Activated CD8-positive, alpha-beta memory T cell treated with anti-CD3 and anti-CD28 coated beads for 36 hours (primary cell): ENCODE data around the gene NBEA. TPM values are rescaled to one million over a fixed set of nuclear protein-coding genes. Genes with fewer than 3 reads are reported as not detected.

Source experiments
- CTCF ChIA-PET: fragments of 350-600 bp; sonication (Branson Sonifier 250); formaldehyde crosslinking; loops from one replicate; lab custom pipeline; 2021; ENCODE audit warnings: antibody characterized with exemption; lab: Charles Lee
- POLR2A ChIA-PET: fragments of 350-600 bp; sonication (Branson Sonifier 250); formaldehyde crosslinking; loops from one replicate; lab custom pipeline; 2021; ENCODE audit warnings: antibody characterized with exemption; lab: Charles Lee
- total RNA-seq, 2 experiments: library from RNA; stranded (reverse); gene quantifications; one replicate each; pipeline ENCODE4 v1.2.3, GENCODE V29; 2021

Gene NBEA
- total RNA-seq, 2 experiments from 2014 or later, result 0.15 to 0.23 TPM

- POLR2A ChIA-PET, result no interaction called here
- CTCF ChIA-PET, result no interaction called here
Observed at GRCh38 chr13:35514801-35515502, 572.9 kb downstream of the NBEA start.

GRCh38 chr13:35518337-35518946 lies 576.4 kb downstream of the NBEA start:
- POLR2A ChIA-PET, result interaction anchor here (0.5 kb wide), 1 partner anchor 825 kb away, joined by 3 read pairs; no protein-coding TSS in a partner anchor
- CTCF ChIA-PET, result no interaction called here

- ChIA-PET CTCF (no interaction called here), POLR2A (no interaction called here)
Observed at GRCh38 chr13:35524171-35524570, 582.1 kb downstream of the NBEA start.

GRCh38 chr13:35526577-35526976 lies 584.5 kb downstream of the NBEA start:
- CTCF ChIA-PET, result no interaction called here

GRCh38 chr13:35527451-35527850 lies 585.4 kb downstream of the NBEA start:
- POLR2A ChIA-PET, result no interaction called here
- CTCF ChIA-PET, result no interaction called here

More at GRCh38 chr13:35526577-35526976, 584.5 kb downstream of the NBEA start:
- POLR2A ChIA-PET, result no interaction called here

GRCh38 chr13:35530147-35530546 lies 588.1 kb downstream of the NBEA start:
- ChIA-PET CTCF (no interaction called here), POLR2A (no interaction called here)

GRCh38 chr13:35530581-35530980 lies 588.5 kb downstream of the NBEA start:
- POLR2A ChIA-PET, result no interaction called here
- CTCF ChIA-PET, result no interaction called here

GRCh38 chr13:35531526-35531925 lies 589.5 kb downstream of the NBEA start:
- POLR2A ChIA-PET, result interaction anchor here (0.6 kb wide), 1 partner anchor 1315 kb away, joined by 8 read pairs; no protein-coding TSS in a partner anchor
- CTCF ChIA-PET, result no interaction called here

- ChIA-PET POLR2A (no interaction called here), CTCF (no interaction called here)
Observed at GRCh38 chr13:35534343-35534742, 592.3 kb downstream of the NBEA start.

GRCh38 chr13:35548790-35549189 lies 606.7 kb downstream of the NBEA start:
- POLR2A ChIA-PET, result no interaction called here
- CTCF ChIA-PET, result no interaction called here

GRCh38 chr13:35549481-35549880 lies 607.4 kb downstream of the NBEA start:
- POLR2A ChIA-PET, result no interaction called here
- CTCF ChIA-PET, result no interaction called here

- ChIA-PET POLR2A (no interaction called here), CTCF (no interaction called here)
Observed at GRCh38 chr13:35552172-35552844, 610.2 kb downstream of the NBEA start.

- CTCF ChIA-PET, result no interaction called here
- POLR2A ChIA-PET, result no interaction called here
Observed at GRCh38 chr13:35554972-35555623, 613.0 kb downstream of the NBEA start.

- ChIA-PET CTCF (no interaction called here), POLR2A (no interaction called here)
Observed at GRCh38 chr13:35557475-35557874, 615.4 kb downstream of the NBEA start.

- CTCF ChIA-PET, result no interaction called here
- POLR2A ChIA-PET, result no interaction called here
Observed at GRCh38 chr13:35561540-35561939, 619.5 kb downstream of the NBEA start.

GRCh38 chr13:35565273-35565672 lies 623.2 kb downstream of the NBEA start:
- CTCF ChIA-PET, result no interaction called here
- POLR2A ChIA-PET, result no interaction called here

GRCh38 chr13:35566340-35566739 lies 624.3 kb downstream of the NBEA start:
- ChIA-PET CTCF (no interaction called here), POLR2A (no interaction called here)

GRCh38 chr13:35567406-35567980 lies 625.4 kb downstream of the NBEA start:
- CTCF ChIA-PET, result no interaction called here
- POLR2A ChIA-PET, result no interaction called here

GRCh38 chr13:35573639-35574038 lies 631.6 kb downstream of the NBEA start:
- POLR2A ChIA-PET, result no interaction called here
- CTCF ChIA-PET, result no interaction called here

- POLR2A ChIA-PET, result no interaction called here
- CTCF ChIA-PET, result no interaction called here
Observed at GRCh38 chr13:35592457-35592856, 650.4 kb downstream of the NBEA start.
